Prostate gland (tissue), 2 donors: ENCODE data around the gene CHRNE.
"Not testable (repeated sequence)": the region's sequence is repeated elsewhere in the genome, so short reads cannot be mapped to it uniquely, and the experiment has no call there.

Source experiments
- CTCF ChIP-seq, 4 experiments: fragments of 200-600 bp in 2 of 4; fragments of 450-650 bp in 2 of 4; sonication (generic) in 2 of 4; IDR thresholded peaks; 1 replicate in 3 of 4; 2 replicates in 1 of 4; pipeline ENCODE4 v1.5.1; 2016 to 2019; ENCODE audit warnings: antibody characterized with exemption in 4 of 4, mild to moderate bottlenecking in 2 of 4, moderate library complexity in 2 of 4
- POLR2AphosphoS5 ChIP-seq: sonication (generic); formaldehyde crosslinking; IDR thresholded peaks from one replicate; pipeline ENCODE4 v1.6.1; 2017; ENCODE audit warnings: antibody characterized with exemption

DNA sequence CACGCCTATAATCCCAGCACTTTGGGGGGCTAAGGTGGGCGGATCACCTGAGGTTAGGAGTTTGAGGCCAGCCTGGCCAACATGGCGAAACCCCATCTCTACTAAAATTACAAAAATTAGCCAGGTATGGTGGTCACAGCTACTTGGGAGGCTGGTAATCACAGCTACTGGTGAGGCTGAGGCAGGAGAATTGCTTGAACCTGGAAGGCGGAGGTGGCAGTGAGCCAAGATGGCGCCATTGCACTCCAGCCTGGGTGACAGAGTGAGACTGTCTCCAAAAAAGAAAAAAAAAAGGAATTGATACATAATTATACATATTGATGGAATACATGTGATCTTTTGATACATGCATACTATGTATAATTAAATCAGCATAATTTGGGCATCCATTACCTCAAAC, 35.4 kb downstream of the CHRNE start:
- not testable (repeated sequence) for TF ChIP-seq CTCF (IDR thresholded peaks at IDR 0.05); POLR2AphosphoS5
